HG03575 (cell line): ENCODE measurements around the gene HSPA4.
"Not testable (repeated sequence)": the region's sequence is repeated elsewhere in the genome, so short reads cannot be mapped to it uniquely, and the experiment has no call there.

Experiments
- ATAC-seq: cut with Tn5 transposase; IDR thresholded peaks from one replicate; pipeline ENCODE4 v1.9.1; 2021; ENCODE audit not compliant: unreplicated experiment, insufficient number of reproducible peaks, low FRiP score; ENCODE audit errors: extremely low read depth

The HSPA4 gene

GRCh38 chr5:133082128-133082527 lies 30.3 kb downstream of the HSPA4 start:
- ATAC-seq = no peak

GRCh38 chr5:133083901-133084300 lies 32.1 kb downstream of the HSPA4 start:
- no peak for ATAC-seq

- not testable (repeated sequence) for ATAC-seq
These were observed 33.4 kb downstream of the HSPA4 start for GRCh38 chr5:133085171-133085570.

GRCh38 chr5:133086366-133086875 lies 34.6 kb downstream of the HSPA4 start:
- ATAC-seq = no peak

- no peak for ATAC-seq
These were observed 36.3 kb downstream of the HSPA4 start for GRCh38 chr5:133088064-133088463.

- ATAC-seq = no peak
These were observed 39.2 kb downstream of the HSPA4 start for GRCh38 chr5:133091034-133091433.

- no peak for ATAC-seq
These were observed 54.5 kb downstream of the HSPA4 start for GRCh38 chr5:133106343-133106742.

GRCh38 chr5:133106761-133107572 lies 55.2 kb downstream of the HSPA4 start:
- ATAC-seq = no peak

- ATAC-seq = no peak
These were observed 56.7 kb downstream of the HSPA4 start for GRCh38 chr5:133108481-133108921.

- ATAC-seq = no peak
These were observed 58.1 kb downstream of the HSPA4 start for GRCh38 chr5:133109655-133110483.

GRCh38 chr5:133110709-133111108 lies 58.9 kb downstream of the HSPA4 start:
- no peak for ATAC-seq

GRCh38 chr5:133111299-133111698 lies 59.5 kb downstream of the HSPA4 start:
- ATAC-seq = no peak

- no peak for ATAC-seq
These were observed 60.3 kb downstream of the HSPA4 start for GRCh38 chr5:133112026-133112660.

GRCh38 chr5:133113331-133114061 lies 61.7 kb downstream of the HSPA4 start:
- no peak for ATAC-seq

- no peak for ATAC-seq
These were observed 62.5 kb downstream of the HSPA4 start for GRCh38 chr5:133114166-133114932.

GRCh38 chr5:133114933-133115310 lies 63.1 kb downstream of the HSPA4 start:
- no peak for ATAC-seq

- ATAC-seq = no peak
These were observed 64.8 kb downstream of the HSPA4 start for GRCh38 chr5:133116601-133117000.
